HCT116 (cell line): ENCODE data around the gene GNS.

Experiments used
- CTCF ChIP-seq, 3 experiments: fragments of 200-600 bp in 1 of 3; sonication (generic) in 1 of 3; IDR thresholded peaks in 2 of 3; conservative IDR thresholded peaks in 1 of 3; 2 replicates each; pipeline ENCODE4 v1.5.1; 2012 to 2017; ENCODE audit warnings: low read depth in 2 of 3, low read length in 2 of 3, antibody characterized with exemption in 1 of 3, borderline replicate concordance in 1 of 3, control low read depth in 1 of 3, mild to moderate bottlenecking in 1 of 3, mixed read lengths in 1 of 3, mixed run types in 1 of 3, moderate library complexity in 1 of 3; ENCODE audit not compliant: insufficient read depth in 1 of 3
- EZH2phosphoT487 ChIP-seq: fragments of 200-600 bp; IDR thresholded peaks from 2 replicates; pipeline ENCODE4 v1.6.1; 2018; ENCODE audit warnings: antibody characterized with exemption, borderline replicate concordance
- MAX ChIP-seq: IDR thresholded peaks from 2 replicates; pipeline ENCODE4 v1.6.1; 2012
- POLR2A ChIP-seq: IDR thresholded peaks from 2 replicates; pipeline ENCODE4 v1.7.0; 2011; ENCODE audit warnings: borderline replicate concordance; ENCODE audit not compliant: insufficient read depth, insufficient read length; ENCODE audit errors: extremely low read depth
- POLR2AphosphoS5 ChIP-seq: IDR thresholded peaks from 2 replicates; pipeline ENCODE4 v1.6.1; 2011; ENCODE audit warnings: mild to moderate bottlenecking, low read depth, low read length, moderate library complexity
- SIN3A ChIP-seq: IDR thresholded peaks from 2 replicates; pipeline ENCODE4 v1.6.1; 2012; ENCODE audit warnings: low read depth
- SP1 ChIP-seq: IDR thresholded peaks from 2 replicates; pipeline ENCODE4 v1.6.1; 2012; ENCODE audit warnings: low read depth
- TF ChIP-seq, protein P1 (sequence below): IDR thresholded peaks from 2 replicates; pipeline ENCODE4 v1.6.1; 2012; ENCODE audit warnings: low read depth

- TF ChIP-seq CTCF (IDR thresholded peaks at IDR 0.05 in 2 of 3, conservative IDR thresholded peaks at IDR 0.05 in 1 of 3; ENCODE audit: borderline replicate concordance in 1 of 3, insufficient read depth in 1 of 3, low read depth in 2 of 3, low read length in 2 of 3): no peak
- no peak for TF ChIP-seq POLR2AphosphoS5
- no peak for TF ChIP-seq EZH2phosphoT487
- no peak for TF ChIP-seq MAX
- TF ChIP-seq, protein P1, sequence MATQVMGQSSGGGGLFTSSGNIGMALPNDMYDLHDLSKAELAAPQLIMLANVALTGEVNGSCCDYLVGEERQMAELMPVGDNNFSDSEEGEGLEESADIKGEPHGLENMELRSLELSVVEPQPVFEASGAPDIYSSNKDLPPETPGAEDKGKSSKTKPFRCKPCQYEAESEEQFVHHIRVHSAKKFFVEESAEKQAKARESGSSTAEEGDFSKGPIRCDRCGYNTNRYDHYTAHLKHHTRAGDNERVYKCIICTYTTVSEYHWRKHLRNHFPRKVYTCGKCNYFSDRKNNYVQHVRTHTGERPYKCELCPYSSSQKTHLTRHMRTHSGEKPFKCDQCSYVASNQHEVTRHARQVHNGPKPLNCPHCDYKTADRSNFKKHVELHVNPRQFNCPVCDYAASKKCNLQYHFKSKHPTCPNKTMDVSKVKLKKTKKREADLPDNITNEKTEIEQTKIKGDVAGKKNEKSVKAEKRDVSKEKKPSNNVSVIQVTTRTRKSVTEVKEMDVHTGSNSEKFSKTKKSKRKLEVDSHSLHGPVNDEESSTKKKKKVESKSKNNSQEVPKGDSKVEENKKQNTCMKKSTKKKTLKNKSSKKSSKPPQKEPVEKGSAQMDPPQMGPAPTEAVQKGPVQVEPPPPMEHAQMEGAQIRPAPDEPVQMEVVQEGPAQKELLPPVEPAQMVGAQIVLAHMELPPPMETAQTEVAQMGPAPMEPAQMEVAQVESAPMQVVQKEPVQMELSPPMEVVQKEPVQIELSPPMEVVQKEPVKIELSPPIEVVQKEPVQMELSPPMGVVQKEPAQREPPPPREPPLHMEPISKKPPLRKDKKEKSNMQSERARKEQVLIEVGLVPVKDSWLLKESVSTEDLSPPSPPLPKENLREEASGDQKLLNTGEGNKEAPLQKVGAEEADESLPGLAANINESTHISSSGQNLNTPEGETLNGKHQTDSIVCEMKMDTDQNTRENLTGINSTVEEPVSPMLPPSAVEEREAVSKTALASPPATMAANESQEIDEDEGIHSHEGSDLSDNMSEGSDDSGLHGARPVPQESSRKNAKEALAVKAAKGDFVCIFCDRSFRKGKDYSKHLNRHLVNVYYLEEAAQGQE: no peak
- no peak for TF ChIP-seq SIN3A
- no peak for TF ChIP-seq SP1
- TF ChIP-seq POLR2A: no peak
Measured at GRCh38 chr12:64749461-64750200, 9.6 kb downstream of the GNS start.
